GM12864 (cell line): ENCODE measurements around the gene NFASC.

Source experiments
- DNase-seq: peaks from one replicate; pipeline ENCODE4 v3.0.0-alpha.2; 2011; ENCODE audit warnings: low read depth
- H3K4me3 ChIP-seq: 2 replicates; pipeline ENCODE4 v1.5.1; 2011; ENCODE audit warnings: mild to moderate bottlenecking, low read depth, low read length, control low read depth
- CTCF ChIP-seq: IDR thresholded peaks from 2 replicates; pipeline ENCODE4 v1.5.1; 2011; ENCODE audit warnings: low read depth, mild to moderate bottlenecking, moderate library complexity, low read length, control low read depth, inconsistent platforms; ENCODE audit errors: missing control alignments

Gene NFASC

GRCh38 chr1:204854286-204854685 lies 16.4 kb upstream of the NFASC start:
- DNase-seq, result no peak
- no peak for TF ChIP-seq CTCF
- no peak overlapping the region for H3K4me3 ChIP-seq

DNA sequence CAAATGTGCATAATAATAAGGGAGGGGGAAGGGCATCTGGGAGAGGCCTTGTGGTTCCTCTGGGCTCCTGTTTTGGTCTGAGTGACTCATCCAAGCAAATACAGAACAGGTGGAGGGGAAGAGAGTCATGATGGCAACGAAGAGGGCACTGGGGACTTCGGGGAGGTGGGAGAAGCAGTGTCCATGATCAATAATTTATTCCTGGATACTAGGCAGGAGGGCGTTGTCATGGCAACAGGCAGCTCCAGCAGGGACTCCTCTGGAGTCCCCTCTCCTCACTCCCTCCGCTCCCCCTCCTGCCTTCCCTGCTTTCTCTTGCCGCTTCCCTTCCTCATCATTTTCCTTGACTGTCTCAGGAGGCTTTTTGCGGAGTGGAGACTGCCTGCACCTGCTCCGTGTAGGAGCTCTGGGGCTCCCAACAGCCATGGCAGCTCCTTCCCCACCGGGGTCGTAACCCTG lies 12.3 kb upstream of the NFASC start:
- DNase-seq, result no peak
- no peak for TF ChIP-seq CTCF

DNA sequence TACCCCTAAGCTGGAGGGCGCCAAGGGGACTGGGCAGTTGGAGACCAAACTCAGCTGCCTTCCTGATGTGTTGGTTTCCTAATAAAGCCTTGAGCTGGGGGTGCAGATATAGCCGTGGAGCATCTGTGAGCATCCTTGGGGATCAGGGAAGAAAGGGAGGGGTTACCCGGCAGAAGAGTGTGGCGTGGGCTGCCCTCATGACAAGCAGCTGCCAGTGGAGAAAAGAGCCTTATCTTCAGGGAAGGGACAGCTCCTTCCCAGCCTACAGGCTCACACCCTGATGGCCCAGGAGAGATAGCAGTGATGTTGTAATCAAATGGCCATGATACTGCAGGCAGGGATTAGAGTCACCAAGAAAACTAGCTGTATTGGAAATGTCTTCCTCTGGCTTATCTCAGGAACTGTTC lies 10.8 kb upstream of the NFASC start:
- no peak for TF ChIP-seq CTCF
- no peak overlapping the region for H3K4me3 ChIP-seq
- no peak for DNase-seq

More for the DNA sequence above, 12.3 kb upstream of the NFASC start:
- no peak overlapping the region for H3K4me3 ChIP-seq

DNA sequence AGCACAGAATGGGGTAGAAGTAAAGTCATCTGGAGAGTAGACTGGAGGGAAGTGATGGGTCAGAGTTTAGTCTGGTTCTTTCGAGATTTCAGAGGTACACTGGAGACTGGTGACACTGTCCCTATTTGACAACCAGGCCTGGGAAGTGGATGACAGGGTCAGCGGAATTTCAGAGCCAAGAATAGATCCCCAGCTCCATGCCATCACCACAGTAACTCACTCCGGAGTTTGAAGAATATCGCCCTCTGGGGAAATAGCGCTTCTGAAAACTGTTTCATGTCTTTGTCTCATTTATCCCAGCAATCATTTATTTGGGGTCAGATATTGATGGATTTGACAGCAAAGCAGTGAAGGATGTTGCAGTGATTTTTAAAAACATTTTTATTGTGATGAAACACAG lies 7.6 kb upstream of the NFASC start:
- DNase-seq, result no peak
- no peak for TF ChIP-seq CTCF
- H3K4me3 ChIP-seq, result no peak overlapping the region

GRCh38 chr1:204863730-204864129 lies 6.9 kb upstream of the NFASC start:
- DNase-seq, result no peak
- no peak for TF ChIP-seq CTCF
- H3K4me3 ChIP-seq, result no peak overlapping the region

DNA sequence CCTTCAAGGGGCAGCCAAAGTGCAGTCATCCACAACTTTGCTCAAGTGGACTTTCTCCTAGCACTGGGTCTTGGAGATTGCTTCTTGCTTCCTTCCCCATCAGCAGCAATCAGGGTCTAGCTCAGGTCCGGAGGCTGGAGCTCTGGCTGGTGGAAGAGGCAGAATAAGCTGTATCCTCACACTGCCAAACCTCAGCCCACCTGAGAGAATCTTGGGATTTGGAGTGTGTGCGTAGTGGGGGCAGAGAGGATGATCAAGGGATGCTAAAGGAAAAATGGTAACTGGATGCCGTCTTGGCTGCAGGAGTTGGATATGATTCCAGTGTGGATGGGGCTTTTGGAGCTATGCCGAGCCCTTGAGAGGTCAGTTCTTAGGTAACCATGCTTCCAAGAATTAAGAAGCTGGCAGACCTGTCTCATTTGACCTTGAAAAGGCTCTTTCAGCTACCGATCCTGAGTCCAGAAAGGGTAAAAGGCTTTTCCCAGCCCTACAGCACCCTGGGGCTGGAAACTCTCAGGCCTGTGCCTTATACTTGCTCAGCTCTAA lies 4.5 kb upstream of the NFASC start:
- H3K4me3 ChIP-seq, result no peak overlapping the region
- TF ChIP-seq CTCF, result no peak
- no peak for DNase-seq

DNA sequence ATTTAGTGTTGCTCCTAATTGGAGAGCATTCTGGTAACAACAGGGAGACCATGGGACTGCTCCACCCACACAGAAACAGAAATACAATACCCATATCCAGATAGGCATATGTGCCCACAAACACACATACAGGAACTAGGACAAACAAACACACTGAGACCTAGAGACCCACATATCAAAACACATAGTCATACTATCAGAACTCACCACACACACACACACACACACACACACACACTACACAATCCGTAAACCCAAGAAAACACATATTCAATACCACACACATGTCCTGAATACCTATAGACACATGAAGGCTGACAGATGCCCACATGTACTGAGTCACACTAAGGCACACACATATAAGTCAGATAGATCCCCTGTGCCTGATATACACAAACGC lies 3.5 kb upstream of the NFASC start:
- no peak for DNase-seq
- no peak overlapping the region for H3K4me3 ChIP-seq
- no peak for TF ChIP-seq CTCF
